Astrocyte of the spinal cord (primary cell): ENCODE results near the gene CARD9.

Source experiments
- DNase-seq: peaks from one replicate; pipeline ENCODE4 v3.0.0; 2011; ENCODE audit warnings: low read depth, low spot score
- H3K4me3 ChIP-seq: 2 replicates; pipeline ENCODE4 v1.5.1; 2011; ENCODE audit warnings: low read depth, mild to moderate bottlenecking, low read length, moderate library complexity
- in situ Hi-C: cut with HindIII; loops from 2 replicates; pipeline ENCODE4 v1.10.0; 2017; ENCODE audit warnings: low sequenced_read_pairs
- TF ChIP-seq, protein P1 (sequence below): IDR thresholded peaks from 2 replicates; pipeline ENCODE4 v1.5.1; 2012; ENCODE audit warnings: low read depth, mild to moderate bottlenecking, low read length, inconsistent platforms

Gene CARD9

DNA sequence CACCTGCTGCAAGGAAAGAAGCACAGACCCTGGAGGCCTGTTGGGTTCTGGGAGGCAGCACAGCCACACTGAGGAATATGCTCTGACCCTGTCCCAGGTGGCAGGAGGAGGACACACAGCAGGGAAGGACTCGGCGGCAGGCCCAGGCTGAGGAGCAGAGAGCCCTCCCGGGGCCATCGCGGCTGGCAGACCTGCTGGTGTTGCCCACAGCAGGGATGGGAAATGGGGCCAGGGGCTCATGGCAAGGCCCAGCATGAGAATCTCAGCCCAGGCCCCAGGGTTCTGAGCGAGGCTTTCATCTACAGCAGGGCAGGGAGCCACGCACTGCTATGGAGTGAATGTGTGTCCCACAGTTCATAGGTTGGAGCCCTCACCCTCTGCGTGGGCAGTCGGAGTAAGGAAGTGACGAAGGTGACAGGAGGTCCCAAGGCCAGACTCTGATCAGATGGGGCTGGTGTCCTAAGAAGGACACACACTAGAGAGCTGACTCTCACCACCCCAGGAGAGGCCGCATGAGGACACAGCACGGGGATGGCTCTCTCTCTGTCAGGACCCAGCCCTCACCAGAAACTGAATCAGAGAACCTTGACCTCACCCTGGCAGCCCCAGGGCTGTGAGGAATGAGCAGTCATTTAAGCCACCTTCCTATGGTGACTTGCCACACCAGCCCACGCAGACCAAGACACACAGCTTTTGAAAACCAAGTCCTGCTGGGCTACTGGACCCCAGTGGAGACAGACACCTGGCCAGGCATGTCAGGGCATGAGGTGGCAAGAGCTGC, 56.4 kb downstream of the CARD9 start:
- in situ Hi-C loops = no loop called here
- no peak overlapping the region for H3K4me3 ChIP-seq
- TF ChIP-seq, protein P1, sequence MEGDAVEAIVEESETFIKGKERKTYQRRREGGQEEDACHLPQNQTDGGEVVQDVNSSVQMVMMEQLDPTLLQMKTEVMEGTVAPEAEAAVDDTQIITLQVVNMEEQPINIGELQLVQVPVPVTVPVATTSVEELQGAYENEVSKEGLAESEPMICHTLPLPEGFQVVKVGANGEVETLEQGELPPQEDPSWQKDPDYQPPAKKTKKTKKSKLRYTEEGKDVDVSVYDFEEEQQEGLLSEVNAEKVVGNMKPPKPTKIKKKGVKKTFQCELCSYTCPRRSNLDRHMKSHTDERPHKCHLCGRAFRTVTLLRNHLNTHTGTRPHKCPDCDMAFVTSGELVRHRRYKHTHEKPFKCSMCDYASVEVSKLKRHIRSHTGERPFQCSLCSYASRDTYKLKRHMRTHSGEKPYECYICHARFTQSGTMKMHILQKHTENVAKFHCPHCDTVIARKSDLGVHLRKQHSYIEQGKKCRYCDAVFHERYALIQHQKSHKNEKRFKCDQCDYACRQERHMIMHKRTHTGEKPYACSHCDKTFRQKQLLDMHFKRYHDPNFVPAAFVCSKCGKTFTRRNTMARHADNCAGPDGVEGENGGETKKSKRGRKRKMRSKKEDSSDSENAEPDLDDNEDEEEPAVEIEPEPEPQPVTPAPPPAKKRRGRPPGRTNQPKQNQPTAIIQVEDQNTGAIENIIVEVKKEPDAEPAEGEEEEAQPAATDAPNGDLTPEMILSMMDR = no peak
- DNase-seq = no peak

DNA sequence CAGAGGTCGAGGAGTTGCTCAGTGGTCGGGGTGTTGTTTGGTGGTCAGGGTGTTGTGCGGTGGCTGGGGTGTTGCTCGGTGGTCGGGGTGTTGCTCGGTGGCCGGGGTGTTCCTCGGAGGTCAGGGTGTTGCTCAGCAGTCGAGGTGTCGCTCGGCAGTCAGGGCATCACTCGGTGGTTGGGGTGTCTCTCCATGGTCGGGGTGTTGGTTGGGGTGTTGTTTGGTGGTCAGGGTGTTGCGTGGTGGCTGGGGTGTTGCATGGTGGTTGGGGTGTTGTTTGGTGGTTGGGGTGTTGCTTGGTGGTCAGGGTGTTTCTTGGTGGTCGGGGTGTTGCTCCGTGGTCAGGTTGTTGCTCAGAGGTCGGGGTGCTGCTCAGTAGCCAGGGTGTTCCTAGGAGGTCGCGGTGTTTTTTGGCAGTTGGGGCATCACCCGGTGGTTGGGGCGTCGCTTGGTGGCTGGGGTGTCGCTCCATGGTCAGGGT, 57.2 kb downstream of the CARD9 start:
- in situ Hi-C loops = no loop called here
- TF ChIP-seq, protein P1 = no peak
- no peak for DNase-seq
- no peak overlapping the region for H3K4me3 ChIP-seq

DNA sequence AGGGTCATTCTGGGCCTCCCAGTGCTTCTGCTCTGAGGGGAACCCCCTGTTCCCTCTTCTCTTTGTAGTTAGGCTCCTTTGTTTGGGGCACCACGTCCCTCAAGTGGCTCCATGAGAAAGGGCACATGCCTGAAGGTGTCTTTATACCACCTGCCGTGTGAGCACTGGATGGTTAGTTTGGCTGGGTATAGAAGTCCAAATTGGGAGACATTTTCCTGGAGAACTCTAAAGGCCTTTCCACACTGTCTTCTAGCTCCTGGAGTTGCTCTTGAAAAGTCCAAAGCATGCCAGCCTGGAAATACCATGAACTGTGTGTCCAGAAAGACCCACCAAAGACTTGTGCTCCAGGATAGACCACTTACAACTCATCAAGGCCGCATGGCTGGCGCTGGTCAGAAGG, 58.5 kb downstream of the CARD9 start:
- in situ Hi-C loops = no loop called here
- TF ChIP-seq, protein P1 = no peak
- DNase-seq = no peak
- no peak overlapping the region for H3K4me3 ChIP-seq

DNA sequence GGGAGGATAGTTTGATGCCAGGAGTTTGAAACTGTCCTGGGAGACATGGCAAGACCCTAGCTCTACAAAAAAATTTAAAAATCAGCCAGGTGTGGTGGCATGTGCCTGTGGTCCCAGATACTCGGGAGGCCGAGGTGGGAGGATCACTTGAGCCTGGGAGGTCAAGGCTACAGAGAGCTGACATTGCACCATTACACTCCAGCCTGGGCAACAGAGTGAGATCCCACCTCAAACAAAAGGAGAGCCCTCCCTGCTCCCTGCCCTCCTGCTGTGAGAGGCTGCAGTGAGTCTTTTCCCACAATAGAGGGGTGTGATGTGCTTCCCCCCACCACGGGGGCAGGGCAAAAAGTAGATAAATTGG, 59.4 kb downstream of the CARD9 start:
- no peak for DNase-seq
- in situ Hi-C loops = no loop called here
- TF ChIP-seq, protein P1 = no peak
- H3K4me3 ChIP-seq = no peak overlapping the region
